ENCODE data around the gene CDH23.

DNA sequence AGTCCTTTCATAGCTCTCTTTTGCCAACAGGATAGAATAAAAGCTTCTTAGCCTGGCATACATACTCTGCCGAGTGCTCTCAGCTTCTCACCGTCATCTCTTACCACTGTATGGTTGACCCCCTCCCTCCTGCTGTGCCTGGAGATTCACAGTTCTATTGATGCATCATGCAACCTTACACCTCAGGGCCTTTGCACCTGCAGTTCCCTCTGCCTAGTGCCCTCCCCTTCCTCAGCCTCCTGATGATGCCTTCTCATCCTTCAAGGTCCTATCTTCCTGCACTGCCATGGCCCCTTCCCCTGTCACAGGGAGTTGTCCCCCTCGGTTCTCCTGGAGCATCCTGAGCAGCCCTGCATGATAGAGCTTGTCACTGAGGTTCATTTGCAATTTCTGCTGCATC lies 81.5 kb downstream of the CDH23 start:
- TF ChIP-seq, protein P1, sequence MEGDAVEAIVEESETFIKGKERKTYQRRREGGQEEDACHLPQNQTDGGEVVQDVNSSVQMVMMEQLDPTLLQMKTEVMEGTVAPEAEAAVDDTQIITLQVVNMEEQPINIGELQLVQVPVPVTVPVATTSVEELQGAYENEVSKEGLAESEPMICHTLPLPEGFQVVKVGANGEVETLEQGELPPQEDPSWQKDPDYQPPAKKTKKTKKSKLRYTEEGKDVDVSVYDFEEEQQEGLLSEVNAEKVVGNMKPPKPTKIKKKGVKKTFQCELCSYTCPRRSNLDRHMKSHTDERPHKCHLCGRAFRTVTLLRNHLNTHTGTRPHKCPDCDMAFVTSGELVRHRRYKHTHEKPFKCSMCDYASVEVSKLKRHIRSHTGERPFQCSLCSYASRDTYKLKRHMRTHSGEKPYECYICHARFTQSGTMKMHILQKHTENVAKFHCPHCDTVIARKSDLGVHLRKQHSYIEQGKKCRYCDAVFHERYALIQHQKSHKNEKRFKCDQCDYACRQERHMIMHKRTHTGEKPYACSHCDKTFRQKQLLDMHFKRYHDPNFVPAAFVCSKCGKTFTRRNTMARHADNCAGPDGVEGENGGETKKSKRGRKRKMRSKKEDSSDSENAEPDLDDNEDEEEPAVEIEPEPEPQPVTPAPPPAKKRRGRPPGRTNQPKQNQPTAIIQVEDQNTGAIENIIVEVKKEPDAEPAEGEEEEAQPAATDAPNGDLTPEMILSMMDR (IDR thresholded peaks at IDR 0.05): no peak
- no peak for TF ChIP-seq ZSCAN20 (CRISPR knock-in tag; IDR thresholded peaks at IDR 0.05)
- TF ChIP-seq EP300 (IDR thresholded peaks at IDR 0.05): no peak
- no peak for TF ChIP-seq RAD21 (conservative IDR thresholded peaks at IDR 0.05 in 1 of 2, IDR thresholded peaks at IDR 0.05 in 1 of 2)
- no peak for TF ChIP-seq RNF2 (IDR thresholded peaks at IDR 0.05; ENCODE audit: borderline replicate concordance, low read depth)
- TF ChIP-seq POLR2A (IDR thresholded peaks at IDR 0.05; ENCODE audit: low read length): no peak
- TF ChIP-seq HOXB13 (CRISPR knock-in tag; IDR thresholded peaks at IDR 0.05; ENCODE audit: low read depth): no peak
- TF ChIP-seq RARB (CRISPR knock-in tag; IDR thresholded peaks at IDR 0.05): no peak
- TF ChIP-seq, protein P2, sequence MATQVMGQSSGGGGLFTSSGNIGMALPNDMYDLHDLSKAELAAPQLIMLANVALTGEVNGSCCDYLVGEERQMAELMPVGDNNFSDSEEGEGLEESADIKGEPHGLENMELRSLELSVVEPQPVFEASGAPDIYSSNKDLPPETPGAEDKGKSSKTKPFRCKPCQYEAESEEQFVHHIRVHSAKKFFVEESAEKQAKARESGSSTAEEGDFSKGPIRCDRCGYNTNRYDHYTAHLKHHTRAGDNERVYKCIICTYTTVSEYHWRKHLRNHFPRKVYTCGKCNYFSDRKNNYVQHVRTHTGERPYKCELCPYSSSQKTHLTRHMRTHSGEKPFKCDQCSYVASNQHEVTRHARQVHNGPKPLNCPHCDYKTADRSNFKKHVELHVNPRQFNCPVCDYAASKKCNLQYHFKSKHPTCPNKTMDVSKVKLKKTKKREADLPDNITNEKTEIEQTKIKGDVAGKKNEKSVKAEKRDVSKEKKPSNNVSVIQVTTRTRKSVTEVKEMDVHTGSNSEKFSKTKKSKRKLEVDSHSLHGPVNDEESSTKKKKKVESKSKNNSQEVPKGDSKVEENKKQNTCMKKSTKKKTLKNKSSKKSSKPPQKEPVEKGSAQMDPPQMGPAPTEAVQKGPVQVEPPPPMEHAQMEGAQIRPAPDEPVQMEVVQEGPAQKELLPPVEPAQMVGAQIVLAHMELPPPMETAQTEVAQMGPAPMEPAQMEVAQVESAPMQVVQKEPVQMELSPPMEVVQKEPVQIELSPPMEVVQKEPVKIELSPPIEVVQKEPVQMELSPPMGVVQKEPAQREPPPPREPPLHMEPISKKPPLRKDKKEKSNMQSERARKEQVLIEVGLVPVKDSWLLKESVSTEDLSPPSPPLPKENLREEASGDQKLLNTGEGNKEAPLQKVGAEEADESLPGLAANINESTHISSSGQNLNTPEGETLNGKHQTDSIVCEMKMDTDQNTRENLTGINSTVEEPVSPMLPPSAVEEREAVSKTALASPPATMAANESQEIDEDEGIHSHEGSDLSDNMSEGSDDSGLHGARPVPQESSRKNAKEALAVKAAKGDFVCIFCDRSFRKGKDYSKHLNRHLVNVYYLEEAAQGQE (IDR thresholded peaks at IDR 0.05): no peak

Measured in A549 (cell line).